OCI-LY1 (cell line): ENCODE results near the gene MSRB3.

Experiments used
- H2AFZ ChIP-seq: fragments of 200-600 bp; sonication (generic), shearing (Covaris generic); 2 replicates; pipeline ENCODE4 v1.6.0; 2014; ENCODE audit warnings: antibody characterized with exemption, mild to moderate bottlenecking, low read length
- H3F3A ChIP-seq: fragments of 200-600 bp; sonication (generic), shearing (Covaris generic); 2 replicates; pipeline ENCODE4 v1.6.0; 2014; ENCODE audit warnings: mild to moderate bottlenecking, antibody characterized with exemption, low read length, moderate library complexity; ENCODE audit not compliant: insufficient read depth
- H3K27ac ChIP-seq: fragments of 200-600 bp; sonication (generic); 2 replicates; pipeline ENCODE4 v1.5.1; 2014; ENCODE audit warnings: low read length, mixed run types, mild to moderate bottlenecking, low read depth; ENCODE audit not compliant: poor library complexity, severe bottlenecking
- H3K27me3 ChIP-seq: fragments of 200-600 bp; sonication (generic); 2 replicates; pipeline ENCODE4 v1.6.0; 2014; ENCODE audit warnings: antibody characterized with exemption, mild to moderate bottlenecking, low read length, moderate library complexity; ENCODE audit not compliant: insufficient read depth
- H3K36me3 ChIP-seq: fragments of 200-600 bp; sonication (generic); 2 replicates; pipeline ENCODE4 v1.6.1; 2014; ENCODE audit warnings: mild to moderate bottlenecking, antibody characterized with exemption, low read length, moderate library complexity, mixed read lengths; ENCODE audit not compliant: insufficient read depth
- H3K4me1 ChIP-seq: fragments of 200-600 bp; sonication (generic); 2 replicates; pipeline ENCODE4 v1.5.1; 2014; ENCODE audit warnings: mild to moderate bottlenecking, low read length, moderate library complexity; ENCODE audit not compliant: insufficient read depth, severe bottlenecking
- H3K4me2 ChIP-seq: fragments of 200-600 bp; sonication (generic), shearing (Covaris generic); 2 replicates; pipeline ENCODE4 v1.6.1; 2014; ENCODE audit warnings: low read length
- H3K4me3 ChIP-seq: fragments of 200-600 bp; sonication (generic); 2 replicates; pipeline ENCODE4 v1.5.1; 2014; ENCODE audit warnings: low read length, low read depth, mild to moderate bottlenecking, mixed read lengths; ENCODE audit not compliant: poor library complexity, severe bottlenecking
- H3K79me2 ChIP-seq: fragments of 200-600 bp; shearing (Covaris generic); 2 replicates; pipeline ENCODE4 v1.6.1; 2016; ENCODE audit warnings: mixed run types, low read length, mixed read lengths; ENCODE audit not compliant: insufficient read depth
- H3K9ac ChIP-seq: fragments of 200-600 bp; sonication (generic), shearing (Covaris generic); 2 replicates; pipeline ENCODE4 v1.6.1; 2014; ENCODE audit warnings: mild to moderate bottlenecking, low read length, mixed read lengths
- H3K9me2 ChIP-seq: fragments of 200-600 bp; sonication (generic), shearing (Covaris generic); 2 replicates; pipeline ENCODE4 v1.6.1; 2014; ENCODE audit warnings: low read depth, mild to moderate bottlenecking, low read length, mixed read lengths
- H3K9me3 ChIP-seq: fragments of 200-600 bp; shearing (Covaris generic); 2 replicates; pipeline ENCODE4 v1.6.1; 2014; ENCODE audit warnings: low read length, mixed read lengths
- H4K20me1 ChIP-seq: fragments of 200-600 bp; sonication (generic), shearing (Covaris generic); 2 replicates; pipeline ENCODE4 v1.6.0; 2016; ENCODE audit warnings: mild to moderate bottlenecking, low read length; ENCODE audit not compliant: insufficient read depth
- CTCF ChIP-seq: fragments of 200-600 bp; sonication (generic), shearing (Covaris generic); IDR thresholded peaks from 2 replicates; pipeline ENCODE4 v1.5.1; 2017; ENCODE audit warnings: mild to moderate bottlenecking, antibody characterized with exemption, low read length, moderate library complexity, mixed read lengths
- EZH2 ChIP-seq: fragments of 200-600 bp; sonication (generic), shearing (Covaris generic); IDR thresholded peaks from 2 replicates; pipeline ENCODE4 v1.8.0; 2017; ENCODE audit warnings: borderline replicate concordance, mixed run types, mild to moderate bottlenecking, antibody characterized with exemption, low read length, moderate library complexity, mixed read lengths

The MSRB3 gene

DNA sequence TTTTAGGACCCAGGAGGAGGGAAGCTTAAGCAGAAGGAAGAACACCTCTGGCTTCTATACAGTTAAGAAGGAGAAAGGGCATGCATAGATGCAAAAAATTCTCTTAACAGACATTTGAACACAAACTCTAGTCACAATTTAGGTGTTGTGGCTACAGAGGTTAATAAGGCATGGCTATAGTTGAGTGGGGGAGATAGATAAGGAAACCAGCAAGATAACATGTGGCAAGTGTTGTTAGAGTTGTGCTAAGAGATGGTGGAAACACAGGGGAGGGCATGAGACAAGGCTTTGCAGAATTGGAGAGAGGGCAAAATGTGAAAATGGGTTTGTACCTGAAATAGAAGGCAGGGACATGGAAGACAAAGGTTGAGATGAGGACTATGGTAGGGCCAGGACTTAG is 88.9 kb downstream of the MSRB3 start:
- no peaks in the 10 kb centered on the region for H3K79me2 ChIP-seq
- H3K36me3 ChIP-seq, result no peaks in the 10 kb centered on the region
- no peak overlapping the region for H2AFZ ChIP-seq
- H3K9me2 ChIP-seq, result no peaks in the 10 kb centered on the region
- H3K4me3 ChIP-seq, result no peak overlapping the region
- no peaks in the 10 kb centered on the region for H3K27me3 ChIP-seq
- no peaks in the 10 kb centered on the region for H3K4me1 ChIP-seq
- no peaks in the 10 kb centered on the region for H4K20me1 ChIP-seq
- H3K9ac ChIP-seq, result no peak overlapping the region
- no peak overlapping the region for H3K4me2 ChIP-seq
- no peak overlapping the region for H3K27ac ChIP-seq
- no peaks in the 10 kb centered on the region for H3F3A ChIP-seq
- no peak for TF ChIP-seq EZH2
- H3K9me3 ChIP-seq, result no peaks in the 10 kb centered on the region

DNA sequence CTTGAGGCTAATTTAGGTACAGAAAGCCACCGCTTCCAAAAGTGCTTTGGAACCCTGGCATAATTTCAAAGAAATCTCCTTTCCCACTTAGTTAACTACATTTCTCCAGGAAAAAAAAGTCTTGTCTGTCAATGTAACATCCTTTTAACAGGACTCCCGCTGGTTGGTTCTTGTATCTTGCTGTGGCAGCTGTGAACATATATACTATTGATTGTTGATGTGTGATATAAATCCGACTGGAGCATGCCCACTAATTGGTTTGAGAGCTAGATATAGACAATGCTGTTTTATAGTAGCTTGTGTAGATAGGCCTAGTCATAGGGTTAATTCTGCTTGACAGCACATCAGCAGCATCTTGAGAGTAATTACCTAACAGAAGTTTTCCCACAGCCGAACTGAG is 89.6 kb downstream of the MSRB3 start:
- no peaks in the 10 kb centered on the region for H4K20me1 ChIP-seq

GRCh38 chr12:65372574-65372973 is 94.1 kb downstream of the MSRB3 start:
- Histone ChIP-seq H3K4me1 (no peaks in the 10 kb centered on the region), H3K79me2 (no peaks in the 10 kb centered on the region), H3K4me3 (no peak overlapping the region), H3K9me3 (no peaks in the 10 kb centered on the region), H3F3A (no peaks in the 10 kb centered on the region), H3K27me3 (no peaks in the 10 kb centered on the region), H3K9me2 (no peaks in the 10 kb centered on the region), H3K9ac (no peak overlapping the region), H3K36me3 (no peaks in the 10 kb centered on the region), H3K27ac (no peak overlapping the region), H2AFZ (no peak overlapping the region), H4K20me1 (no peaks in the 10 kb centered on the region), H3K4me2 (no peak overlapping the region)
- TF ChIP-seq EZH2, result no peak
- no peak for TF ChIP-seq CTCF

More for the DNA sequence above, 89.6 kb downstream of the MSRB3 start:
- H3K27ac ChIP-seq, result no peak overlapping the region
- H3K4me3 ChIP-seq, result no peak overlapping the region
- H3K36me3 ChIP-seq, result no peaks in the 10 kb centered on the region
- H3K9ac ChIP-seq, result no peak overlapping the region
- no peaks in the 10 kb centered on the region for H3K79me2 ChIP-seq
- no peaks in the 10 kb centered on the region for H3K4me1 ChIP-seq
- no peaks in the 10 kb centered on the region for H3K9me3 ChIP-seq
- H3K9me2 ChIP-seq, result no peaks in the 10 kb centered on the region
- no peaks in the 10 kb centered on the region for H3F3A ChIP-seq
- TF ChIP-seq CTCF, result no peak
- TF ChIP-seq EZH2, result no peak
- H3K4me2 ChIP-seq, result no peak overlapping the region
- no peaks in the 10 kb centered on the region for H3K27me3 ChIP-seq
- H2AFZ ChIP-seq, result no peak overlapping the region

DNA sequence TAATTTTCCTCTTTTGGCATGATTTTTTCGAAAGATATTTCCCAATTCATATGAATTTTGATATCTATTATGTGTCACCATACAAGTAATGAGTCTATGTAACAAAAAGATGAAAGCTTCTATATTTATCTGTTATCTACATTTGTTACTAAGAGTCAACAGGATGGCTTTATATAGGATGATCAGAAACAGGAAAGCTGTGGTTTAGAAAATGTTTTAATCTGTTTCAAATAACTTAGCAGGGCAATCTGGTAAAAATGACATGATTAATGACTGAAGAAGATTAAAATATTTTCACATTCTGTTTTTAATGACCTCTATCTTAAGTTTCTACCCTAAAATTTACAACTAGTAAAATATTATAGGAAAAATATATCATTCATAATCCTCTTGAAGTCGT is 105.8 kb downstream of the MSRB3 start:
- Histone ChIP-seq H4K20me1 (no peaks in the 10 kb centered on the region), H3K9me3 (no peaks in the 10 kb centered on the region), H3K4me3 (no peak overlapping the region), H3K9me2 (no peaks in the 10 kb centered on the region), H3K4me2 (no peak overlapping the region), H3K9ac (no peak overlapping the region), H3F3A (no peaks in the 10 kb centered on the region), H2AFZ (no peak overlapping the region), H3K4me1 (no peaks in the 10 kb centered on the region), H3K36me3 (no peaks in the 10 kb centered on the region), H3K27ac (no peak overlapping the region), H3K79me2 (no peaks in the 10 kb centered on the region), H3K27me3 (no peaks in the 10 kb centered on the region)
- TF ChIP-seq CTCF, result no peak
- no peak for TF ChIP-seq EZH2
